Endothelial cell (in vitro differentiated cells): ENCODE data around the gene KLK13. TPM values are rescaled to one million over a fixed set of nuclear protein-coding genes. Genes with fewer than 3 reads are reported as not detected.
A peak's percentile ranks its signal among the peaks of the same experiment; 100 is the strongest.

Source experiments
- DNase-seq: peaks from one replicate; pipeline ENCODE4 v3.0.0; 2021; ENCODE audit warnings: low spot score
- H3K27ac Mint-ChIP-seq: one replicate; pipeline ENCODE4 v1.8.0; 2021; ENCODE audit warnings: mixed read lengths, inconsistent platforms; ENCODE audit not compliant: unreplicated experiment
- H3K27me3 Mint-ChIP-seq: one replicate; pipeline ENCODE4 v1.8.0; 2021; ENCODE audit warnings: mild to moderate bottlenecking, moderate library complexity, mixed read lengths, inconsistent platforms; ENCODE audit not compliant: unreplicated experiment
- H3K36me3 Mint-ChIP-seq: one replicate; pipeline ENCODE4 v1.8.0; 2021; ENCODE audit warnings: mild to moderate bottlenecking, low read depth, mixed read lengths, inconsistent platforms; ENCODE audit not compliant: unreplicated experiment
- H3K4me1 Mint-ChIP-seq: one replicate; pipeline ENCODE4 v1.8.0; 2021; ENCODE audit warnings: mild to moderate bottlenecking, mixed read lengths, inconsistent platforms; ENCODE audit not compliant: unreplicated experiment
- H3K4me3 Mint-ChIP-seq: one replicate; pipeline ENCODE4 v1.8.0; 2021; ENCODE audit warnings: mild to moderate bottlenecking, mixed read lengths, inconsistent platforms; ENCODE audit not compliant: unreplicated experiment
- H3K9me3 Mint-ChIP-seq: one replicate; pipeline ENCODE4 v1.8.0; 2021; ENCODE audit warnings: mixed read lengths, inconsistent platforms; ENCODE audit not compliant: unreplicated experiment
- CTCF ChIP-seq: fragments of 200-600 bp; sonication (generic); IDR thresholded peaks from one replicate; pipeline ENCODE4 v1.5.0; 2021; ENCODE audit warnings: antibody characterized with exemption; ENCODE audit not compliant: unreplicated experiment
- total RNA-seq: library from RNA; stranded (reverse); fragmentation: NEBNext Ultra II Directional; extraction: Animal tissue kit (Norgen Biotek cat#: 25700); gene quantifications from one replicate; pipeline ENCODE4 v1.2.1, GENCODE V29; 2021; ENCODE audit not compliant: unreplicated experiment

Gene KLK13
- total RNA-seq, 1 donor from 2014 or later, result 0.67 TPM

GRCh38 chr19:51065221-51065960 is 499 bp upstream of the KLK13 start:
- Mint-ChIP-seq H3K4me3 (peak overlapping the region; percentile 84), H3K9me3 (no peaks in the 10 kb centered on the region), H3K27me3 (peaks cover 5% of the 10 kb centered on the region), H3K4me1 (peaks cover 3% of the 10 kb centered on the region), H3K36me3 (no peaks in the 10 kb centered on the region), H3K27ac (no peak overlapping the region)
- DNase-seq, result no peak
- no peak for TF ChIP-seq CTCF

- no peaks in the 10 kb centered on the region for H3K9me3 Mint-ChIP-seq
Measured at GRCh38 chr19:51063664-51064063, 1.2 kb downstream of the KLK13 start.

GRCh38 chr19:51060973-51061372 is 3.9 kb downstream of the KLK13 start:
- no peaks in the 10 kb centered on the region for H3K36me3 Mint-ChIP-seq
- H3K27me3 Mint-ChIP-seq, result peaks cover 6% of the 10 kb centered on the region
- no peak overlapping the region for H3K27ac Mint-ChIP-seq
- no peak overlapping the region for H3K4me3 Mint-ChIP-seq
- DNase-seq, result no peak
- no peak for TF ChIP-seq CTCF
- H3K4me1 Mint-ChIP-seq, result peaks cover 2% of the 10 kb centered on the region
- H3K9me3 Mint-ChIP-seq, result no peaks in the 10 kb centered on the region

More at GRCh38 chr19:51063664-51064063, 1.2 kb downstream of the KLK13 start:
- Mint-ChIP-seq H3K27ac (no peak overlapping the region), H3K4me3 (peak overlapping the region; percentile 65), H3K27me3 (peaks cover 9% of the 10 kb centered on the region), H3K36me3 (no peaks in the 10 kb centered on the region), H3K4me1 (peaks cover 3% of the 10 kb centered on the region)
- no peak for TF ChIP-seq CTCF
- no peak for DNase-seq

- Mint-ChIP-seq H3K4me1 (no peaks in the 10 kb centered on the region), H3K9me3 (no peaks in the 10 kb centered on the region), H3K4me3 (no peak overlapping the region), H3K27me3 (peaks cover 6% of the 10 kb centered on the region), H3K27ac (no peak overlapping the region), H3K36me3 (no peaks in the 10 kb centered on the region)
- no peak for DNase-seq
- no peak for TF ChIP-seq CTCF
Measured at GRCh38 chr19:51060336-51060735, 4.6 kb downstream of the KLK13 start.

- no peak for DNase-seq
- Mint-ChIP-seq H3K4me3 (no peak overlapping the region), H3K27me3 (peaks cover 8% of the 10 kb centered on the region), H3K4me1 (no peaks in the 10 kb centered on the region), H3K9me3 (no peaks in the 10 kb centered on the region), H3K36me3 (no peaks in the 10 kb centered on the region), H3K27ac (no peak overlapping the region)
- TF ChIP-seq CTCF, result no peak
Measured at GRCh38 chr19:51059715-51060114, 5.2 kb downstream of the KLK13 start.
